ENCODE data around the gene OR6B2. TPM values are rescaled to one million over a fixed set of nuclear protein-coding genes. Genes with fewer than 3 reads are reported as not detected.

The OR6B2 gene
- not detected for total RNA-seq

DNA sequence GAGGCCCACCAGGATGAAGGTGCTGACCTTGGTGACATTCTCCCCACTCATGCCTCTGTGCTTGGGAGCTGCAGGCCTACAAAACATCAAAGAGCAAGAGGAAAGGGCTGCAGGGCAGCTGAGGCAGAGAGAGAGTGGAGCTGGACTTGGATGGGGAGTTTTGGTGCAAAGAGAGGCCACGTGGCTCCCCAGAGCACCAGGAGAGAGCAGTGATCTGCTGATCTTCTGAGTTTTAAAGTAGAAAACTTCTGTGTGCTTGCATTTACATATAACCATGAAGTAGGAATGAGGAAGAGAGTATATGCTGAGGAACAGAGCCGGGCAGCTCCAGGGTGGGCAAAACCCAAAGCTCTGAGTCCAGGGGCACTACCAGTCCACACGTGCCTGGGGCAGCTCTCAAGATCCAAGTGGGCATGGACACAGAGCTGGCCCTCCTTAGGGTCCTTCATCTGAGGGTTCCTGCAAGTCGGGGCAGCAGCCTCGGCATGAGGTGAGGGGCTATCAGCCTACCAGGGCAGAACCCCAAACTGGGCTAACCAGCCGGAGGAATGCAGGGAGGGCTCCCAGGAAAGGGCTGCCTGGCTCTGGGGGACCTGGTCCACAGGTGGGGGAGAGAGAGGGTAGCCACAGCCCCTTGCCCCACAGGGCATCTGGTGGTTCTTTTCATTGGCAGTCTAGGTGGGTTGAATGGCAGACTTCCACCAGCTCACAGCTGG is at the start of gene OR6B2:
Gene OR6B2, minus strand, starts transcription at position 51 of the 716 bp plus-strand sequence. Its CDS starts 0 bp downstream, at position 51.
- 70 to 71% methylated on average over 6 of the region's 6 CpGs for WGBS, 2 donors
- intact Hi-C loops (cut with DNase I; ENCODE audit: low total_unique reads), result no loop called here
- DNase-seq (ENCODE audit: low spot score in 2 of 2), result no peak
- no peak within 1 kb of the TSS for H3K4me3 ChIP-seq (ENCODE audit: low read depth, poor library complexity, severe bottlenecking)
- TF ChIP-seq, protein P1, sequence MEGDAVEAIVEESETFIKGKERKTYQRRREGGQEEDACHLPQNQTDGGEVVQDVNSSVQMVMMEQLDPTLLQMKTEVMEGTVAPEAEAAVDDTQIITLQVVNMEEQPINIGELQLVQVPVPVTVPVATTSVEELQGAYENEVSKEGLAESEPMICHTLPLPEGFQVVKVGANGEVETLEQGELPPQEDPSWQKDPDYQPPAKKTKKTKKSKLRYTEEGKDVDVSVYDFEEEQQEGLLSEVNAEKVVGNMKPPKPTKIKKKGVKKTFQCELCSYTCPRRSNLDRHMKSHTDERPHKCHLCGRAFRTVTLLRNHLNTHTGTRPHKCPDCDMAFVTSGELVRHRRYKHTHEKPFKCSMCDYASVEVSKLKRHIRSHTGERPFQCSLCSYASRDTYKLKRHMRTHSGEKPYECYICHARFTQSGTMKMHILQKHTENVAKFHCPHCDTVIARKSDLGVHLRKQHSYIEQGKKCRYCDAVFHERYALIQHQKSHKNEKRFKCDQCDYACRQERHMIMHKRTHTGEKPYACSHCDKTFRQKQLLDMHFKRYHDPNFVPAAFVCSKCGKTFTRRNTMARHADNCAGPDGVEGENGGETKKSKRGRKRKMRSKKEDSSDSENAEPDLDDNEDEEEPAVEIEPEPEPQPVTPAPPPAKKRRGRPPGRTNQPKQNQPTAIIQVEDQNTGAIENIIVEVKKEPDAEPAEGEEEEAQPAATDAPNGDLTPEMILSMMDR (IDR thresholded peaks at IDR 0.05), result no peak
- no peak for TF ChIP-seq POLR2A (IDR thresholded peaks at IDR 0.05)

DNA sequence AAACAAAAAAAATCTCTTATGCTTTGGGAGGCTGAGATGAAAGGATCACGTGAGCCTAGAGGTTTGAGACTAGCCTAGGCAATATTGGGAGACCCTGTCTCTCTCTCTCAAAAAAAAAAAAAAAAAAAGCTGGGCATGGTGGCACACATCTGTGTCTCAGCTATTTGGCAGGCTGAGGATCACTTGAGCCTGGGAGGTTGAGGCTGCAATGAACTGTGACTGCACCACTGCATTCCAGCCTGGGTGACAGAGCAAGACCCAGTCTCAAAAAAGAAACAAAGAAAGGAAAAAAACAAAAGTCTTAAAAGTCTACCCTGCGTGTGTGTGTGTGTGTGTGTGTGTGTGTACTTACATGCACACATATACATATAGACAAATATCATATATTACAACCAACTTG is 48.4 kb upstream of the OR6B2 start:
- TF ChIP-seq, protein P1 (IDR thresholded peaks at IDR 0.05), result no peak
- no peak for TF ChIP-seq POLR2A (IDR thresholded peaks at IDR 0.05)
- 41 to 55% methylated on average over 2 of the region's 2 CpGs for WGBS, 2 donors
- H3K4me3 ChIP-seq (ENCODE audit: low read depth, poor library complexity, severe bottlenecking), result no peak overlapping the region
- intact Hi-C loops (cut with DNase I; ENCODE audit: low total_unique reads), result no loop called here
- DNase-seq (ENCODE audit: low spot score in 2 of 2), result no peak

DNA sequence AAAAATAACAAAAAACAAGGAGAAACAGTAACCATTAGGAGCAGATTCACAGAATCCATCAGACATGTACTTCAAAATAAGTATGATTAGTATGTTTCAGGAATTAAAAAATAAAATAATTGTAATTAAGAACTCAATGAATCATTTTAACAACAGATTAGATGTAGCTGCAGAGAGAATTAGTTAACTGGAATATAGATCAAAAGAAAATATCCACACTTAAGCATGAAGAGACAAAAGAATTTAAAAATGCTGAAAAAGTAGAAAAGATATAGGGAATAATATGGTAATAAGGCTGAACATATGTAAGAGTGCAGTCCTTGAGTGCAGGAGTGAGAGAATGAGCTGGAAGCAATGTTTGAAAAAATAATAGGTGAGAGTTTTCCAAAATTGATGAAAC is 47.2 kb upstream of the OR6B2 start:
- intact Hi-C loops (cut with DNase I; ENCODE audit: low total_unique reads), result no loop called here
- H3K4me3 ChIP-seq (ENCODE audit: low read depth, poor library complexity, severe bottlenecking), result no peak overlapping the region
- TF ChIP-seq, protein P1 (IDR thresholded peaks at IDR 0.05), result no peak
- no peak for TF ChIP-seq POLR2A (IDR thresholded peaks at IDR 0.05)
- DNase-seq (ENCODE audit: low spot score in 2 of 2), result no peak

DNA sequence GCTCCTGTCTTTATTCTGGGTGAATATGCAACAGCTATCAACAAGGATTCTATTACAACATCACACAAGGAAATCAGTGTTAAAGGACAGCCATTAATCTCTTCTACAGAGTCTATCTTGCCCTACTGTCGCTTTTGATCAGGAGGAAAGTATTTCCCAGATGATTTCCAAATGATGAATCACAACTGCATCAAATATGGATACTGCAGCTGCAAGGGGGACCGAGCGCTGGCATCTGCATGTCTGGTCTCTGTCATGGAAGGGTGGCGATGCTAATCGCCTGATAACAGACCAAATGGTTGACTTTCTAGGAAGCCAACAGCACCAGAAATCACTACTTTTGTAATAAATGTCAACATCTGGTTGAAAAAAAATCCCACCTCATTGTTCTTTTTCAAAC is 44.3 kb upstream of the OR6B2 start:
- no peak for DNase-seq (ENCODE audit: low spot score in 2 of 2)
- no peak for TF ChIP-seq POLR2A (IDR thresholded peaks at IDR 0.05)
- TF ChIP-seq, protein P1 (IDR thresholded peaks at IDR 0.05), result no peak
- no peak overlapping the region for H3K4me3 ChIP-seq (ENCODE audit: low read depth, poor library complexity, severe bottlenecking)
- 40 to 50% methylated on average over 5 of the region's 5 CpGs for WGBS, 2 donors
- intact Hi-C loops (cut with DNase I; ENCODE audit: low total_unique reads), result no loop called here

DNA sequence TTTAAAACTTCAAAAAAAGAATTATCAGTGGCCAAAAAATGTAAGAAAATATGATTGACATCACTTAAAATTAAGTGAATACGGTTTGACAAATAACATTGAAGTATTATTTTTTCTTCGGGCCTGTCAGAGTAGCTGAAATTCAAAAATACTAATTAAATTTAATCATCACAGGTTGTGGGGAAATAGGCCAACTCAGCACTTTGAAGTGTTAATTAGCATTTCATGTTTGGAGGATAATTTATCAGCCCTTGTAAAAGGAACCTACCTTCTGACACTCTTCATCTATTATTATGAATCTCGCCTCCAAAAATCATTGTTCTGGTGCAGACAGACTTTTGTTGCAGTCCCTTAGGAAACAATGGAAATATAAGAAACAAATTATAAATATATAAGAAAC is 40.7 kb upstream of the OR6B2 start:
- intact Hi-C loops (cut with DNase I; ENCODE audit: low total_unique reads), result no loop called here
- H3K4me3 ChIP-seq (ENCODE audit: low read depth, poor library complexity, severe bottlenecking), result no peak overlapping the region
- TF ChIP-seq, protein P1 (IDR thresholded peaks at IDR 0.05), result no peak
- TF ChIP-seq POLR2A (IDR thresholded peaks at IDR 0.05), result no peak
- WGBS, 2 donors, result 77 to 80% methylated on average over 3 of the region's 3 CpGs
- DNase-seq (ENCODE audit: low spot score in 2 of 2), result no peak

DNA sequence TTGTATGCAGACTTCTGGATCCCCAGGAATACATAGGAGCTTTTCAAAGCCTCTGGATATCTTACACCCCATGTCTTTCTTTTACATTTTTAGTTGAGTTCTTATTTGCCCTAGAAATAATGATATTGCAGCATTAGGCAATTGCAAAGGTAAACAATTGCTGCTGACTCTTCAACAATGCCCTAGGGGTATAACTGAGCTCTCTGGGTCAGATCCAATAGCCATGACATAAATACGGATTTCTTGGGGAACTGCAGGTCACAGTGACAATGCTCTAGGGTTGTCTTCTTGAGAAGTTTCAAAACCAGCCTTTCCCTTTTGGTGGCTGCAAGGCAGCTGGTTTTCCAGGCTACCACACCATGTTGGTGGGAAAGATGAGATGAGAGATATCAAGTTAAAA is 39.6 kb upstream of the OR6B2 start:
- intact Hi-C loops (cut with DNase I; ENCODE audit: low total_unique reads), result no loop called here
- 37 to 60% methylated on average over 1 of the region's 1 CpG for WGBS, 2 donors
- no peak overlapping the region for H3K4me3 ChIP-seq (ENCODE audit: low read depth, poor library complexity, severe bottlenecking)
- TF ChIP-seq POLR2A (IDR thresholded peaks at IDR 0.05), result no peak
- TF ChIP-seq, protein P1 (IDR thresholded peaks at IDR 0.05), result no peak
- no peak for DNase-seq (ENCODE audit: low spot score in 2 of 2)

Data from lower leg skin (tissue), 4 donors.